NCI-H460 (cell line): ENCODE measurements around the gene RGS6. TPM values are rescaled to one million over a fixed set of nuclear protein-coding genes. Genes with fewer than 3 reads are reported as not detected.

ENCODE experiments used
- DNase-seq: peaks from one replicate; pipeline ENCODE4 v3.0.0-alpha.2; 2016; ENCODE audit warnings: low read depth; ENCODE audit errors: extremely low read depth
- total RNA-seq: library from RNA; depleted of rRNA; stranded (reverse); fragments of >200 nt; shearing (Covaris generic); gene quantifications from 2 replicates; pipeline ENCODE4 v1.2.3, GENCODE V29; 2014

The RGS6 gene
- total RNA-seq, 1 experiment from 2014 or later, result 0.02 TPM

GRCh38 chr14:72560889-72561493 is 628.8 kb downstream of the RGS6 start:
- DNase-seq, result no peak

- no peak for DNase-seq
Measured at GRCh38 chr14:72562300-72562699, 630.1 kb downstream of the RGS6 start.

- no peak for DNase-seq
Measured at GRCh38 chr14:72563676-72564075, 631.4 kb downstream of the RGS6 start.

GRCh38 chr14:72565149-72565559 is 632.9 kb downstream of the RGS6 start:
- DNase-seq, result no peak

- DNase-seq, result no peak
Measured at GRCh38 chr14:72565917-72566316, 633.7 kb downstream of the RGS6 start.

- DNase-seq, result no peak
Measured at GRCh38 chr14:72567226-72567625, 635.0 kb downstream of the RGS6 start.

- DNase-seq, result no peak
Measured at GRCh38 chr14:72568296-72568992, 636.2 kb downstream of the RGS6 start.

- no peak for DNase-seq
Measured at GRCh38 chr14:72573725-72574417, 641.6 kb downstream of the RGS6 start.

GRCh38 chr14:72574715-72575114 is 642.5 kb downstream of the RGS6 start:
- DNase-seq, result no peak

- no peak for DNase-seq
Measured at GRCh38 chr14:72576258-72576657, 644.0 kb downstream of the RGS6 start.

GRCh38 chr14:72577521-72577920 is 645.3 kb downstream of the RGS6 start:
- no peak for DNase-seq

- no peak for DNase-seq
Measured at GRCh38 chr14:72578514-72578913, 646.3 kb downstream of the RGS6 start.

GRCh38 chr14:72582582-72582981 is 650.4 kb downstream of the RGS6 start:
- no peak for DNase-seq

GRCh38 chr14:72583316-72584272 is 651.4 kb downstream of the RGS6 start:
- DNase-seq, result no peak

GRCh38 chr14:72588521-72588920 is 656.3 kb downstream of the RGS6 start:
- DNase-seq, result no peak

GRCh38 chr14:72589652-72590051 is 657.4 kb downstream of the RGS6 start:
- no peak for DNase-seq

- DNase-seq, result no peak
Measured at GRCh38 chr14:72590577-72590976, 658.3 kb downstream of the RGS6 start.

- no peak for DNase-seq
Measured at GRCh38 chr14:72591391-72591790, 659.2 kb downstream of the RGS6 start.

- no peak for DNase-seq
Measured at GRCh38 chr14:72594099-72594901, 662.1 kb downstream of the RGS6 start.
